HG03159 (cell line): ENCODE measurements around the gene ATP2A3.

ENCODE experiments used
- ATAC-seq: cut with Tn5 transposase; IDR thresholded peaks from one replicate; pipeline ENCODE4 v1.9.1; 2021; ENCODE audit warnings: mild to moderate bottlenecking, moderate library complexity; ENCODE audit not compliant: unreplicated experiment

The ATP2A3 gene

DNA sequence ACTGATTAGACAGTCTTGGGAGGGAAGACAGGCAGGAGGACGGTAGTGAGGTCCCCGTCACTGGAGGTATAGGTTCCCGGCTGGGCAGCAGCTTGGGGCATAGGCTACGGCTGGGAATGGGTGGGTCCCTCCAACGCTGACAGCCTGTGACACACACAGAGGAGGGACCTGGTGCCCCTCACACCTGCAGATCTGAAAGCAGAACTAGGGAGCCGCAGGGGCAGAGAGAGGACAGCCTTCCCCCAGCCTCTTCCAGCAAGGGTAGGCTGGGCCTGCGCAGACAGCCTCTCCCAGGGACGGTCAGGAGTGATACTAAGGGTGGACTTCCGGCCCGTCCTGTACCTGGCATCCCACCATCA is 49.9 kb downstream of the ATP2A3 start:
- peak; percentile 44 for ATAC-seq

- peak; percentile 32 for ATAC-seq
These were observed 50.5 kb downstream of the ATP2A3 start for GRCh38 chr17:3913531-3914311.

- ATAC-seq: no peak
These were observed 51.4 kb downstream of the ATP2A3 start for GRCh38 chr17:3912827-3913226.

- ATAC-seq: peak; percentile 62
These were observed 52.8 kb downstream of the ATP2A3 start for GRCh38 chr17:3911271-3912053.

DNA sequence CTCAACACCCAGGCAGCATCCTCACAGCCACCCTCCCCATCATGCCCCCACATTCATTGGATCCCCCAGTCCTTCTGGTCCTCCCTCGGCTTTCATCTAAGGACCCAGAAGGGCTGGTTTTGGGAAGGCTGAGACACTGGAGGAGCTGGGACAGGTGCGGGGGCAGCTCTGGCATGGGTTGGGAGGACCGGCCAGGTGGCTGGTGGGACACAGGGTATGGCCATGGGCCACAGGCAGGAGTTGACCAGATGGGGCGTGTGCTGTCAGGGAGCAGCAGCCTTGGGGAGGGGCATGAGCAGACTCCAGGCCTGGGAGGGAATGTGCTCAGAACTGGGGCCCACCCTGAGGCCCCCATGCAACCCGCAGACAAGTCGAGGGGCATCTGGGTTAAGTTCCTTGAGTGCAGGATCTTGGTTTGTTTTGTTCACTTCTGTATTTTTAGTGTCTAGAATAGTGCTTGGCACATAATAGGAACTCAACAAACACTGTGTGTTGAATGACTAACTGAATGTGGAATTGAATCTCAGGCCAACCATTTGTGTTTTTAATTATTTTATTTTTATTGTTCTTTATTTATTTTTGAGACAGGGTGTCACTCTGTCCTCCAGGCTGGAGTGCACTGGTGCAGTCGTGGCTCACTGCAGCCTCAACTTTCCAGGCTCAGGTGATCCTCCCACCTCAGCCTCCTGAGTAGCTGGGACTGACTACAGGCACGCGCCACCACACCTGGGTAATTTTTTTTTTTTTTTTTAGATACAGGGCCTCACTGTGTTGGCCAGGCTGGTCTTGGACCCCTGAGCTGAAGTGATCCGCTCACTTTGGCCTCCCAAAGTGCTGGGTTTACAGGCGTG is 53.6 kb downstream of the ATP2A3 start:
- ATAC-seq: no peak

- no peak for ATAC-seq
These were observed 55.0 kb downstream of the ATP2A3 start for GRCh38 chr17:3909257-3909656.

GRCh38 chr17:3907483-3908216 is 56.6 kb downstream of the ATP2A3 start:
- no peak for ATAC-seq

DNA sequence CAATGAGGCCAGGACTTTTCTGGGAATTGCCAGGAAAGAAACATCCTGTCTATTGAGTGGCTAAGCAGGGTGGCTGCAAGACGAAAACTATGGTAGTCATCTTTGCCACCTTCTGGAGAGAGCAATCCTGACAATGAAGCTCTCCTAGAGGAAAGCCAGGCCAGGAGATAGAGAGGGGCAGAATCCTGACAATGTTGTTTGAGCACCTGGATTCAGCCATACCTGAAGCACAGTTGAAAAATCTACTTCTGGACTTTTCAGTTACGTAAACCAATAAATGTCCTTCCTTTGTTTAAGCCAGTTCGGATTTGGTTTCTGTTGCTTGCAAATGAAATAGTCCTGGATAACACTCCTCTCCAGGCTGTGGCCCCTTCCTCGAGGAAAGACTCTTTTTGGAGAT is 57.4 kb downstream of the ATP2A3 start:
- no peak for ATAC-seq

DNA sequence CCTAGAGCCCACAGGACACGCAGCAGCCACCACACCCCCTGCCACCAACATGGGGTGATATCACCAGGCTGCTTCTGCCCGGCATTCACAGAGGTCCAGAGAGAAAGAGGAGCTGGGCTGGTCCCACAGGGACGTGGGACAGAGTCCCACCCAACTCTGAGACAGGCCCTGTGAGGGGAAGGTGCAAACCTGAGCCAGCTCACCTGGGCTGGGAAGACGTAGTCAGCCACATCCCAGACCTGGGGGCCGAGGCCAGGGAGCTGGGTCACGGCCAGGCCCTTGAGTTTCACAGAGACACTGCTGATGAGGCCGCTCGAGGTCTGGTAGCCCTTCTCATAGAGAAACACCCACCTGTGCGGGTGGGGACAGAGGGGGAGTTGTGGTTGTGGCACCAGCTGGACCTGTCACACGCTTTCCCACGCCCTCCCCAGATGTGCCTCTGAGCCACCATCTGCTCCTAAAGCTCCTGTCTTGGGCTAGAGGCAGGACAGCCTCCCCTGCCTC is 59.2 kb downstream of the ATP2A3 start:
- ATAC-seq: no peak

DNA sequence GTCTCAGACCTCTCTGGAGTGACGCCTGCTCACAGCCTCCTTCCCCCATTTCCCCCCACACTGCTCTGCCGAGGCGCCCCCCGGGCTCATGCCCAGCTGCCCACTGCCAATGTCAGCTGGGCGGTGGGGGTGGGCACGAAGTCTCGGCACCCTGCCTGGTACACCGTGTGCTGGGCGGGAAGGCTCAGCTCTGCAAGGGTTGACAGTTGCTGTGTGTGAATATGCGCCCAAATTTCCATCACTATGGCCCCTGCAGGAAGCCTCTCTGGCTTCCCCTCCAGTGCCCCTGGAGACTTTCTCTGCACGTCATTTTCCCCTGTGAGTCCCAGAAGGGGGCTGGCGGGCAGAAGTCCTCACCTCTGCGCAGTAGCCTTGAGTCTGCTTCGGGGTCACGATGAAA is 59.7 kb downstream of the ATP2A3 start:
- ATAC-seq: no peak

GRCh38 chr17:3903881-3904290 is 60.4 kb downstream of the ATP2A3 start:
- ATAC-seq: no peak

GRCh38 chr17:3903051-3903825 is 61.0 kb downstream of the ATP2A3 start:
- no peak for ATAC-seq

DNA sequence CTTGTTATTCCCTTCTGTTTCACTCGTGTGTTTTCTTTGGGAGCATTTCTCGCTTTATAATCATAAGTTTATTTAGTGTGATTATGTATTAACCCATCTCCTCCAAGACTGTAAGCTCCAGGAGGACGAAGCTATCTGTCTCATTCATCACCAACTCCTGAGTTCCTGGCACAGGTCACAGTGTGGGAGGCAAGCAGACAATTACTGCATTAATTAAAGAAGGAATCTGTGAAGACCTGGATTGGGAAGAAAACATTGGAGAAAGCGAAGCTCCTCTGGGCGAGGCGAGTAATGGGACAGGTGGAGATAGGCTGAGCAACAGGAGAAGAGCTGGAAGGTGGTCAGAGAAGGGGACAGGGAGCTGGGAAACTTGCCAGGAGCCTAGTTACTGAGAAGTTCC is 63.6 kb downstream of the ATP2A3 start:
- ATAC-seq: no peak

- no peak for ATAC-seq
These were observed 66.5 kb downstream of the ATP2A3 start for GRCh38 chr17:3897731-3898130.

- no peak for ATAC-seq
These were observed 67.3 kb downstream of the ATP2A3 start for GRCh38 chr17:3896968-3897235.

GRCh38 chr17:3896108-3896967 is 67.9 kb downstream of the ATP2A3 start:
- ATAC-seq: no peak

DNA sequence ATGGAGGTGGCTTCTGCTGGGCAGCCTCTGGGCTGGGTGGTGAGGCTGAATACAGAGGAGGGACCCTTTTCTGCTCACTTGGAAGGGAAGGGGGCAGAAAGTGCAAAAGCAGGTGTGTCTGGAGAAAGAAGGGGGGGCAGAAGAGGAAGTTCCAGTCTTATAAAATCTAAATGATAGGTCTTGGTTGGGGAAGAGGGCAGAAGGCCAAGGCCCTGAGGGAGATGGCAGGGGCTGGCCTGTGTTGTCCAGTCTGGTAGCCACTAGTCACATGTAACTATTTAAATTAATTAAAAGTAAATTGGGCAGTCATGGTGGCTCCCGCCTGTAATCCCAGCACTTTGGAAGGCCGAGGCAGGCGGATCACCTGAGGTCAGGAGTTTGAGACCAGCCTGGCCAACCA is 68.9 kb downstream of the ATP2A3 start:
- ATAC-seq: no peak

DNA sequence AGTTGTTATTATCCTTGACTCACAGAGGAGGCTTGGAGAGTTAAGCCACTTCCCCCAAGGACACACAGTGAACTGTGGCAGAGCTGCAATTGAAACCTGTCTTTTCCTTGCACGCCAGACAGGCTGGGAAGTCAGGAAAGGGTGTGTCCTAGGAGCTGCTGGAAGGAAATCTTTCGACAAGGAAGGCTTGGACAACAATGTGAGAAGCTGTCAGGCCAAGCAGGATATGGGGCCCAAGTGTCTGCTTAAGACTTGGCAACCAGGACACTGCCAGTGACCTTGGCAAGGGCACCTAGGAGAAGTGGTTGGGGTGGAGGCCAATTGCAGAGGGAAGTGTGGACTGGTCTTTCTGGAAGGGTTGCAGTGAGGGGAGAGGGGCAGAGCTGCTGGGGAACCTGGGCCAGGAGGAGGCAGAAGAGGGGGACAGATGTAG is 69.3 kb downstream of the ATP2A3 start:
- ATAC-seq: no peak

DNA sequence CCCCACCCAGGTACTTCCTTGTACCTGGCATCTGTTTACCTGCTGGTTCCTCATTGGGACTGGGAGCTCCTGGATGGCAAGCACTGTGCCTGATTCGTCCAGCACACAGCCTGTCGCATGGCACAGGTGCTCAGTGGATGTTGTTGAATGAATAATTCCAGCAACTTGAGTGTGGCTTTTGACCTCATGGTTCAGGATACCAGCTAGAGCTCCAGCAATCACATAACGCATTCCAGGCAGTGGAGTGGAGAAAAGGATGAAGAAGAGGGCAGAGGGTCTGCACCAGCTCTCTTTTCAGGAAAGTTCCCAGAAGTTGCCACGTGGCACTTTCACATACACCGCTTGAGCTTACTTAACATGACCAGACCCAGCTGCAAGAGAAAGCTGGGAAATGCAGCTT is 70.0 kb downstream of the ATP2A3 start:
- no peak for ATAC-seq
